Measurements from ENCODE around the gene GLOD4.
"Not testable (repeated sequence)": the region's sequence is repeated elsewhere in the genome, so short reads cannot be mapped to it uniquely, and the experiment has no call there.

Gene GLOD4

GRCh38 chr17:767076-767475 is 15.0 kb downstream of the GLOD4 start:
- no peak for DNase-seq

GRCh38 chr17:760371-760770 is 21.7 kb downstream of the GLOD4 start:
- DNase-seq, result no peak

GRCh38 chr17:759964-760363 is 22.1 kb downstream of the GLOD4 start:
- DNase-seq, result no peak

- DNase-seq, result not testable (repeated sequence)
Measured at GRCh38 chr17:756010-756567, 26.0 kb downstream of the GLOD4 start.

GRCh38 chr17:755319-755961 is 26.6 kb downstream of the GLOD4 start:
- not testable (repeated sequence) for DNase-seq

- no peak for DNase-seq
Measured at GRCh38 chr17:753418-753817, 28.7 kb downstream of the GLOD4 start.

- peak; percentile 29 for DNase-seq
Measured at GRCh38 chr17:752620-753219, 29.4 kb downstream of the GLOD4 start.

GRCh38 chr17:752002-752619 is 30.0 kb downstream of the GLOD4 start, which contains the start of gene GEMIN4:
Gene GEMIN4 (minus strand): TSS chr17:752264. CDS start chr17:752142, 122 bp downstream.
- DNase-seq, result peak; percentile 81

- DNase-seq, result no peak
Measured at GRCh38 chr17:751269-752001, 30.6 kb downstream of the GLOD4 start.

- DNase-seq, result no peak
Measured at GRCh38 chr17:750431-751037, 31.5 kb downstream of the GLOD4 start.

- not testable (repeated sequence) for DNase-seq
Measured at GRCh38 chr17:749359-749758, 32.7 kb downstream of the GLOD4 start.

- DNase-seq, result not testable (repeated sequence)
Measured at GRCh38 chr17:748604-749003, 33.5 kb downstream of the GLOD4 start.

- DNase-seq, result no peak
Measured at GRCh38 chr17:746783-747629, 35.1 kb downstream of the GLOD4 start.

GRCh38 chr17:746181-746580 is 35.9 kb downstream of the GLOD4 start:
- DNase-seq, result no peak

- DNase-seq, result no peak
Measured at GRCh38 chr17:745406-745805, 36.7 kb downstream of the GLOD4 start.

GRCh38 chr17:744937-745336 is 37.1 kb downstream of the GLOD4 start:
- DNase-seq, result no peak

- DNase-seq, result no peak
Measured at GRCh38 chr17:743139-743538, 38.9 kb downstream of the GLOD4 start.

- no peak for DNase-seq
Measured at GRCh38 chr17:742147-742793, 39.8 kb downstream of the GLOD4 start.

- DNase-seq, result no peak
Measured at GRCh38 chr17:740240-741017, 41.7 kb downstream of the GLOD4 start.

GRCh38 chr17:737561-738113 is 44.4 kb downstream of the GLOD4 start:
- DNase-seq, result no peak
